CD4-positive, alpha-beta T cell (primary cell): ENCODE data around the gene KLF18. TPM values are rescaled to one million over a fixed set of nuclear protein-coding genes. Genes with fewer than 3 reads are reported as not detected.
"Not testable (repeated sequence)": the region's sequence is repeated elsewhere in the genome, so short reads cannot be mapped to it uniquely, and the experiment has no call there.

Source experiments
- ATAC-seq: fragments of 200-7000 bp; cut with Tn5 transposase; one replicate; pipeline ENCODE4 v1.10.0; 2022; ENCODE audit warnings: mild to moderate bottlenecking; ENCODE audit not compliant: poor library complexity
- CTCF ChIA-PET: fragments of 350-600 bp; sonication (Branson Sonifier 250); formaldehyde crosslinking; loops from one replicate; lab custom pipeline; 2021; ENCODE audit warnings: antibody characterized with exemption, inconsistent platforms; lab: Charles Lee
- POLR2A ChIA-PET: fragments of 350-600 bp; sonication (Branson Sonifier 250); formaldehyde crosslinking; loops from one replicate; lab custom pipeline; 2021; ENCODE audit warnings: antibody characterized with exemption, inconsistent platforms; lab: Charles Lee
- DNase-seq, 14 experiments: peaks; one replicate each; pipeline ENCODE4 v3.0.0-alpha.2; 2013 to 2020; ENCODE audit warnings: mixed read lengths in 2 of 14
- H3K27ac ChIP-seq, 2 donors: one replicate each; pipeline versions ENCODE4 v1.5.1 to v1.7.0; 2013; ENCODE audit warnings: low read length in 2 of 2, low read depth in 1 of 2, mild to moderate bottlenecking in 1 of 2
- H3K27me3 ChIP-seq, 2 experiments: 1 replicate in 1 of 2; 2 replicates in 1 of 2; pipeline versions ENCODE4 v1.6.1 to v1.7.0; 2013; ENCODE audit warnings: low read length in 2 of 2, control low read depth in 1 of 2, mild to moderate bottlenecking in 1 of 2, moderate library complexity in 1 of 2; ENCODE audit not compliant: insufficient read depth in 2 of 2, control insufficient read depth in 1 of 2
- H3K36me3 ChIP-seq: one replicate; pipeline ENCODE4 v1.6.1; 2013; ENCODE audit warnings: low read length, control low read depth; ENCODE audit not compliant: insufficient read depth
- H3K4me1 ChIP-seq: one replicate; pipeline ENCODE4 v1.6.1; 2013; ENCODE audit warnings: low read length, control low read depth; ENCODE audit not compliant: insufficient read depth
- H3K4me3 ChIP-seq: one replicate; pipeline ENCODE4 v1.5.1; 2013; ENCODE audit warnings: mild to moderate bottlenecking, low read length, moderate library complexity
- H3K9me3 ChIP-seq, 2 experiments: 1 replicate in 1 of 2; 2 replicates in 1 of 2; pipeline versions ENCODE4 v1.6.1 to v1.7.0; 2013; ENCODE audit warnings: low read length in 2 of 2, mild to moderate bottlenecking in 2 of 2, control low read depth in 1 of 2, moderate library complexity in 1 of 2; ENCODE audit not compliant: control insufficient read depth in 1 of 2, insufficient read depth in 1 of 2
- H3K27ac Mint-ChIP-seq: one replicate; pipeline ENCODE4 v1.8.0; 2020; ENCODE audit warnings: mixed read lengths
- H3K27me3 Mint-ChIP-seq: one replicate; pipeline ENCODE4 v1.8.0; 2021; ENCODE audit warnings: mixed read lengths
- H3K36me3 Mint-ChIP-seq: one replicate; pipeline ENCODE4 v1.8.0; 2021; ENCODE audit warnings: low read depth, mixed read lengths
- H3K4me1 Mint-ChIP-seq: one replicate; pipeline ENCODE4 v1.8.0; 2021; ENCODE audit warnings: low read depth, mixed read lengths
- H3K4me3 Mint-ChIP-seq: one replicate; pipeline ENCODE4 v1.8.0; 2020; ENCODE audit warnings: mild to moderate bottlenecking, mixed read lengths
- H3K9me3 Mint-ChIP-seq: one replicate; pipeline ENCODE4 v1.8.0; 2020; ENCODE audit warnings: mixed read lengths
- CTCF ChIP-seq: fragments of 200-600 bp; IDR thresholded peaks from one replicate; pipeline ENCODE4 v1.8.0; 2022; ENCODE audit warnings: antibody characterized with exemption, mild to moderate bottlenecking
- intact Hi-C, 2 experiments: fragments of 100-400 bp; cut with DNase I in 1 of 2; cut with micrococcal nuclease in 1 of 2; formaldehyde crosslinking; loops; one replicate each; pipeline versions ENCODE4 v1.15.1 to v1.9.0; 2023 to 2025; cut with DNase I, micrococcal nuclease
- total RNA-seq, 174 experiments: library from RNA in 2 of 174; stranded (reverse) in 2 of 174; gene quantifications; one replicate each; pipeline ENCODE4 v1.2.3 and lab custom pipeline; 2021 to 2026

KLF18 gene
- total RNA-seq, 2 experiments from 2014 or later: not detected

- H3K36me3 ChIP-seq: no peaks in the 10 kb centered on the region
- H3K4me3 ChIP-seq: no peak overlapping the region
- TF ChIP-seq CTCF: no peak
- H3K4me3 Mint-ChIP-seq: no peak overlapping the region
- peaks cover 20 to 28% of the 10 kb centered on the region in 2 experiments for H3K9me3 ChIP-seq
- peaks cover 25% of the 10 kb centered on the region for H3K27me3 Mint-ChIP-seq
- H3K9me3 Mint-ChIP-seq: peaks cover 13% of the 10 kb centered on the region
- no peaks in the 10 kb centered on the region for H3K4me1 Mint-ChIP-seq
- peaks cover 3 to 4% of the 10 kb centered on the region in 2 experiments for H3K27me3 ChIP-seq
- DNase-seq (no peak), ATAC-seq (no peak)
- no peak overlapping the region for H3K27ac ChIP-seq
- ChIA-PET CTCF (no interaction called here), POLR2A (interaction anchor here (0.6 kb wide), 1 partner anchor 18 kb away, joined by 4 read pairs; no protein-coding TSS in a partner anchor)
- intact Hi-C loops: no loop called here
- H3K36me3 Mint-ChIP-seq: peaks cover 13% of the 10 kb centered on the region
- H3K4me1 ChIP-seq: no peaks in the 10 kb centered on the region
- no peak overlapping the region for H3K27ac Mint-ChIP-seq
Observed at GRCh38 chr1:44146536-44147361, 5.3 kb upstream of the KLF18 start.

GRCh38 chr1:44144962-44145756 lies 3.7 kb upstream of the KLF18 start:
- DNase-seq (no peak), ATAC-seq (no peak)
- no peak for TF ChIP-seq CTCF
- Mint-ChIP-seq H3K27ac (no peak overlapping the region), H3K4me3 (no peak overlapping the region), H3K27me3 (peaks cover 25% of the 10 kb centered on the region), H3K9me3 (peaks cover 13% of the 10 kb centered on the region), H3K36me3 (peaks cover 13% of the 10 kb centered on the region), H3K4me1 (no peaks in the 10 kb centered on the region)
- Histone ChIP-seq H3K9me3 (peaks cover 20 to 28% of the 10 kb centered on the region in 2 experiments), H3K27me3 (peaks cover 0 to 4% of the 10 kb centered on the region in 2 experiments), H3K4me3 (no peak overlapping the region), H3K4me1 (no peaks in the 10 kb centered on the region), H3K36me3 (no peaks in the 10 kb centered on the region), H3K27ac (no peak overlapping the region)
- CTCF ChIA-PET: no interaction called here
- POLR2A ChIA-PET: no interaction called here
- intact Hi-C loops: no loop called here

GRCh38 chr1:44139565-44139964 lies 1.9 kb downstream of the KLF18 start:
- H3K27me3 Mint-ChIP-seq: peaks cover 23% of the 10 kb centered on the region
- H3K9me3 Mint-ChIP-seq, DNase-seq, H3K36me3 ChIP-seq, H3K27me3 ChIP-seq, intact Hi-C loops, ATAC-seq, CTCF ChIA-PET, H3K27ac Mint-ChIP-seq, H3K4me3 ChIP-seq, H3K4me1 ChIP-seq, H3K27ac ChIP-seq, H3K4me1 Mint-ChIP-seq, POLR2A ChIA-PET, H3K4me3 Mint-ChIP-seq: not testable (repeated sequence)
- peaks cover 6 to 12% of the 10 kb centered on the region in 2 experiments for H3K9me3 ChIP-seq
- peaks cover 11% of the 10 kb centered on the region for H3K36me3 Mint-ChIP-seq
